GM21526 (cell line): ENCODE data around the gene DSG4.

ENCODE experiments used
- ATAC-seq: cut with Tn5 transposase; IDR thresholded peaks from one replicate; pipeline ENCODE4 v1.9.1; 2021; ENCODE audit warnings: moderate library complexity; ENCODE audit not compliant: unreplicated experiment, low FRiP score

The DSG4 gene

DNA sequence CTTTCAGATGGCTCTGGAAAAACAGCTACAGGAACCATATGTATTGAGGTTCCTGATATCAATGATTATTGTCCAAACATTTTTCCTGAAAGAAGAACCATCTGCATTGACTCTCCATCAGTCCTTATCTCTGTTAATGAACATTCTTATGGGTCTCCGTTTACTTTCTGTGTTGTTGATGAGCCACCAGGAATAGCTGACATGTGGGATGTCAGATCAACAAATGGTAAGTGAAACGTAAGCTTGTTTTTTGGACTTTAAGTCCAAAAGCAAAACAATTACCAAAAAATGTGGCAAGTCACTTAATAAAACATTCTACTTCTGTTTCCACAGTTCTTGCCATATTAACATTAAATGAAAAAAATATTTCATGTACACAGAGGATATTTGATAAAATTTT is 26.8 kb downstream of the DSG4 start:
- ATAC-seq, result no peak

GRCh38 chr18:31407649-31408048 is 31.1 kb downstream of the DSG4 start:
- ATAC-seq, result no peak

DNA sequence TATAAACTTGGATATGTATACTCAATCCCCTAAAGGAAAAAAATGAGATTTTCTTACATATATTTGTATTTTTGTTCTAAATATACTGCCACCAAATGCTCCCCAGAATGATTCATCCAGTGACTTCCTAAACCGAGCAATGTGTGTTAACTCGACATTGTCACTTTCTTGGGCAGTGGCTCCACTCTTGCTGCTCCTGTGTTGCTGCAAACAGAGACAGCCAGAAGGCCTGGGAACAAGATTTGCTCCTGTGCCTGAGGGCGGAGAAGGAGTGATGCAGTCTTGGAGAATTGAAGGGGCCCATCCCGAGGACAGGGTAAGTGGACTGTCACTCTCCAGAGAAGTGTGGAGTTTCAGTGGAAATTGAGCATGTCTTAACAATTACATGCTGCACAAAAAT is 32.7 kb downstream of the DSG4 start:
- no peak for ATAC-seq

GRCh38 chr18:31410716-31411483 is 34.3 kb downstream of the DSG4 start:
- ATAC-seq, result no peak

DNA sequence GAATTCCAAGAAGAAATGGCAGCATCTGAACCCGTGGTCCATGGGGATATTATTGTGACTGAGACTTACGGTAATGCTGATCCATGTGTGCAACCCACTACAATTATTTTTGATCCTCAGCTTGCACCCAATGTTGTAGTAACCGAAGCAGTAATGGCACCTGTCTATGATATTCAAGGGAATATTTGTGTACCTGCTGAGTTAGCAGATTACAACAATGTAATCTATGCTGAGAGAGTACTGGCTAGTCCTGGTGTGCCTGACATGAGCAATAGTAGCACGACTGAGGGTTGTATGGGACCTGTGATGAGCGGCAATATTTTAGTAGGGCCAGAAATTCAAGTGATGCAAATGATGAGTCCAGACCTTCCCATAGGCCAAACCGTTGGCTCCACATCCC is 36.6 kb downstream of the DSG4 start:
- ATAC-seq, result no peak

- no peak for ATAC-seq
Observed at GRCh38 chr18:31417850-31418249, 41.3 kb downstream of the DSG4 start.

GRCh38 chr18:31419457-31419932 is 42.9 kb downstream of the DSG4 start:
- no peak for ATAC-seq

DNA sequence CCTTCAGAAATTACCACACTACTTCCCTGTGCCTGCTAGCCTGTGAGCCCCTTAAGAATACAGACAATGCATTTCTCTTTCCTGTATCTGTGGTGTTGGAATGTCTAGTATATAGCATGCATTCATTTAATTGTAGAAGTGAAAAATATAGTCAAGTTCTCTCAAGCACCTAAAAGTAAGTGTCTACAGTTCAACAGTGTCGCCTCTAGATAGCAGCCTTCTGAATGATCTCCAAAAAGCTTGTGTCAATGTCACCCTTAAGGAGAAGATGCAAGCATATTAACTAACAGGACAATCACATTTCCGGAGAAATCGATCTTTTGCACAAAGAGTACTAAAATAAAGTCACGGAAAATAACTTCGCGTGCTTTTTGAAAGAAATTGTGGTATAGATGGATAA is 43.5 kb downstream of the DSG4 start:
- ATAC-seq, result no peak

DNA sequence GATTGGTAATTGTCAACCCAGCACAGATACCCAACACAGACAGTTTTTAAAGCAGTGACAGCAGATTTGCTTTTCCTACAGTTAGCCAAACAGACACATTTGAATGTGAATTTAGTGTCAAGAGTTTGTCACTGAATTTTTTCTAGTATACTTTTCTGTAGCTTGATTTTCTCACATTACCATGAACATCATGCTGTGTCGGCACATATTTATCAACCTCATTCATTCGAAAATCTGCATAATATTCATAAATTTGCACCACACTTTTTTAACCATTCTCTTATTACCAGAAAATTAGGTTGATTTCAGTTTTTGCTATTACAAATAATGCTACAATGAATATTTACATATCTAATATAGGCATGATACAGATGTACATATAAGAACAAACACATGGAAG is 43.9 kb downstream of the DSG4 start:
- no peak for ATAC-seq

GRCh38 chr18:31424383-31424988 is 47.9 kb downstream of the DSG4 start:
- peak; percentile 81 for ATAC-seq

- no peak for ATAC-seq
Observed at GRCh38 chr18:31426021-31426420, 49.4 kb downstream of the DSG4 start.

DNA sequence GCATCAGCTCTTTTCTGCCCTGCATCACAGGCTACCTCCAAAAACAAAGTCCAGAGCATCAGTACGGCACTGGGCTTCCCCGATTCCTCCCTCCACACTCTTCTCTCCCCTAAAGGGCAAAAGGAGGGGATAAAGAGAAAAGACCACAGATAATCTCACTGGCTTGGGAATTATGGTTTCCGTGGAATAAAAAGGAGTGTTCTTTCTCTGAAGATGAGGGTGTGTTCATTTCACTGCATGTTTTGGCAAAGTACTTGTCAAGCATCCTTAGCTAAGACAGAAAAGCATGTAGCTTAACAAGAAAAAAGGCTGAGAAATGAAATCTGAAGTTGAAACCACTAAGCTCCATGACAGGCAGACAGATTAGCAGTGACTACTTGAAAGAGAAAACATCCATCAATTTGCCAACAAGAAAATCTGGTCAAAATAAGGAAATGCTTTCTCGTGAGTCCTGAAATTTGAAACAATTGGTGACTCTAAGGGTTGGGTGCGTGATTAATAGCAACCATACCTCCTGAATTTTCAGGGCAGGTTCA is 50.4 kb downstream of the DSG4 start:
- no peak for ATAC-seq

DNA sequence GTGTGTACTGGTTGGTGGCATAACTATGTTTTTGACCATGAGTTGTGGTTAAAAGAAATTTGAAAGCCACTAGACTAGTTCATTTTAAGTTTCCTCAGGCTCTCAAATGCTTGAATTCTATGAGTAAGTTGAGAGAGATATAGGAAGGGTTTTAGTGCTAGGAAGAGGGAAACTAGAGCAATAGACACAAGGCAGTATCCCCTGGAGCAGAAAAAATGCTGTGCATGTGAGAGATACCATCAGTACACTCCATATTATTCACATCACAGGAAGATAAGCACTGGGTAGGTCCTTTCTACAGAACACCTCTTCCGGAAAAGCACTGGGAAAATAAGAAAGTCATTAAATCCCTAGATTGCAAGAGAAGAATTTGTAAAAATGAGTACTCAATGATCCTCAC is 51.6 kb downstream of the DSG4 start:
- no peak for ATAC-seq

- ATAC-seq, result no peak
Observed at GRCh38 chr18:31429623-31430022, 53.0 kb downstream of the DSG4 start.

- ATAC-seq, result no peak
Observed at GRCh38 chr18:31430072-31430471, 53.5 kb downstream of the DSG4 start.

- no peak for ATAC-seq
Observed at GRCh38 chr18:31430554-31430953, 54.0 kb downstream of the DSG4 start.

DNA sequence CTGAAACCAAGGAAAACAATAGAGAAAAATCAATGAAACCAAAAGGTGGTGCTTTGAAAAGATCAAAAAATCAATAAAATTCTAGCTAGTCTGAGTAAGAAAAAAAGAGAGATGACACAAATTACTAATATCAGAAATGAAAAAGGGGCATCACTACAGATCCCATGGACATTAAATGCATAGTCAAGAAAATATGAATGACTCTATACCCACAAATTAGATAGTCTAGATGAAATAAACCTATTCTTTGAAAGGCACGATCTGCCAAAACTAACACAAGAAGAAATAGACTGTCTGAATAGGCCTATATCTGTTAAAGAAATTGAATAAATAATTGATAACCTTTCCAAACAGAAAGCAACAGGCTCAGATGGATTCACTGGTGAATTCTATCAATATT is 55.7 kb downstream of the DSG4 start:
- no peak for ATAC-seq

DNA sequence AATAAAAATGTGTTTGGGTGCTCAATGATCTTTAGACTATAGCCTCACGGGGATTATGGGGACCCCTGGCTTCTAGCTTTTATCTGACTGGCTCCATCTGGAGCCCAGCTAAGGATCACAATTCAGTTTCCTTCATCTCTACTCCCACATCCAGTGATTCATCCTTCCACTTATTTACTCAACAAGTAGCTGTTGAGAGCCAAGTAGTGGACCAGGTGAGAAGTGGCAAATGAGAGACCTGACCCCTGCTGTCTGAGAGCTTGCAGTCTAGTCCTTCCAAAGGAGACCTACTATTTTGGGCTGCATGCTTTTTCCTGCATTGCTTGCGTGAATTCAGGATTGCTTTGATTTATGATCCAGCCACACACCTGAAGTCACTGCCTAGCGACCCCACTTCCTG is 60.2 kb downstream of the DSG4 start:
- ATAC-seq, result no peak

GRCh38 chr18:31438402-31438801 is 61.8 kb downstream of the DSG4 start:
- ATAC-seq, result no peak

- ATAC-seq, result no peak
Observed at GRCh38 chr18:31439807-31440325, 63.3 kb downstream of the DSG4 start.

DNA sequence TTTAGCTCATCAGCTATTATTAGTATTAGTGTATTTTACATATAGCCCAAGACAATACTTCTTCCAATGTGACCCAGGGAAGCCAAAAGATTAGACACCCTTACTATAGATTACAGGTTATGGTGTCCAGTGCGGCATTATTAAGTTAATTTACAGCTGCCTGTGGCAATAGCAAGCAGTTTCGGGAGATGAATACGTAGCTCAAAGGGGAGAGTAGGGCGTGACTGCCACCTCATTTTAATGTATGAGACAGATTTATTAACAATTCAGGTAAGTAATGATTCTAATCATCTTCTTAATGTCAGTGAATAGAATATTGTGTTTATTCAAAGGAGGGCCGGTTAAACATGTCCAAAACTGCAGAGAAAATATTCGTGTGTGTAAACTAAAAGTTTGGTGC is 64.2 kb downstream of the DSG4 start:
- ATAC-seq, result no peak

GRCh38 chr18:31441493-31441892 is 64.9 kb downstream of the DSG4 start:
- no peak for ATAC-seq
